ENCODE data around the gene CDH26. TPM values are rescaled to one million over a fixed set of nuclear protein-coding genes. Genes with fewer than 3 reads are reported as not detected.

CDH26 gene
- total and polyA plus RNA-seq, 2 donors (not counting 3 experiments of a cell fraction or from before 2014, with no cell fraction given): 0.01 TPM; not detected in 1

DNA sequence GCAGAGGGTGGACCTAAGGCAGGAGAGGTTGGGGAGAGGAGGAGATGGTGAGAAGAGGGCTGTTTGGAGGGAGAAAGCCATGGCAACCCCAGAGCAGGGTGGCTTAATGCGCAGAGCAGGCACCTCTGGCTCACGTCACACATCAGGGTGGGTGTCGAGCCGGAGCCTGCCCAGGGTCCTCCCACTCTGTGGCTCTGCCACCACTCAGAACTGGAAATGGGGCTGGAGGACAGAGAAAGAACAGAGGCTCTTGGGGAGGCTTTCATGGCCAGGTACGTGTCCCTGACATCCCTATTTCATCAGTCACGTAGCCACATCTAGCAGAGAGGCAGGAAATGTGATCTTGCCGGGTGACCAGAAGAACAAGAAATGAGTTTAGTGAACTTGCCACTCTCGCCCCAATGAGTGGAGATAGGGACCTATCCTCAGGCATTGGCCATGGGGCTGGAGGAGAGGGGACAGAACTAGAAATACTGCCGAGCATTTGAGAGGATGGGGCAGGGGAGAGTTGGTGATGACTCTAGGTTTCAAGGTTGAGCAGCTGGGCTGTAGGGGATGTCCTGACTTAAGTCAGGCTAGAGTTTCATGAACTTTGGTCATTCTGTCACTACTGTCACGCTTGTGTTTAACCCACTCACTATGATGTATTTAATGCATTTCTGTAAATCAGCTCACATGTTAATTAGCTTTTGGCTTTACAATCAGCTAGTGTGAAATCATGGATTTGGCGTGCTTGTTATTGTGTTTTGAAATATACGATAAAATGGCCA is 52.7 kb downstream of the CDH26 start:
- Histone ChIP-seq H3K9ac (replicated peaks; ENCODE audit: extremely low read depth, insufficient read depth, low read length) (no peak overlapping the region), H3K9me3 (replicated peaks; ENCODE audit: control insufficient read depth, insufficient read depth, low read length) (peaks cover 6% of the 10 kb centered on the region), H3K36me3 (ENCODE audit: control insufficient read depth in 2 of 2, extremely low read depth in 1 of 2, insufficient read depth in 2 of 2, low read length in 2 of 2) (no peaks in the 10 kb centered on the region), H3K4me1 (ENCODE audit: control insufficient read depth, extremely low read depth, insufficient read depth, low read length) (no peaks in the 10 kb centered on the region), H3K9me1 (replicated peaks; ENCODE audit: control insufficient read depth, extremely low read depth, insufficient read depth, low read length) (no peaks in the 10 kb centered on the region), H3K4me3 (replicated peaks in 1 of 3; ENCODE audit: insufficient read depth in 1 of 3, low read depth in 1 of 3, low read length in 3 of 3) (no peak overlapping the region), H2AFZ (ENCODE audit: low read depth, low read length) (no peak overlapping the region), H3K27me3 (ENCODE audit: control insufficient read depth in 2 of 2, insufficient read depth in 2 of 2, low read length in 2 of 2) (no peaks in the 10 kb centered on the region), H3K79me2 (ENCODE audit: control insufficient read depth, insufficient read depth, low read length) (no peaks in the 10 kb centered on the region), H3K4me2 (ENCODE audit: insufficient read depth, low read length) (no peak overlapping the region), H4K20me1 (replicated peaks; ENCODE audit: control insufficient read depth, extremely low read depth, insufficient read depth, low read length) (no peaks in the 10 kb centered on the region), H3K27ac (ENCODE audit: insufficient read depth, low read depth, low read length) (no peak overlapping the region)
- dilution Hi-C loops (cut with MboI; ENCODE audit: extremely low pct_ligation_motif_present, low sequenced_read_pairs) (no loop called here), intact Hi-C loops (cut with micrococcal nuclease) (no loop called here)
- FAIRE-seq (no peak), DNase-seq (ENCODE audit: low read depth, low spot score) (no peak)
- ChIA-PET POLR2A (no interaction called here), CTCF (no interaction called here)
- TF ChIP-seq GATA2 (IDR thresholded peaks at IDR 0.05; ENCODE audit: insufficient read depth, insufficient read length, low read depth, low read length): no peak
- no peak for TF ChIP-seq POLR2AphosphoS5 (IDR thresholded peaks at IDR 0.05; ENCODE audit: insufficient read depth, low read depth, low read length)
- no peak for TF ChIP-seq MYC (IDR thresholded peaks at IDR 0.05; ENCODE audit: low read depth, low read length)
- no peak for TF ChIP-seq FOS (IDR thresholded peaks at IDR 0.05; ENCODE audit: borderline replicate concordance, insufficient read depth, low read length)
- no peak for TF ChIP-seq CTCF (IDR thresholded peaks at IDR 0.05; ENCODE audit: extremely low read depth in 1 of 2, insufficient read depth in 1 of 2, low read depth in 1 of 2, low read length in 2 of 2)
- TF ChIP-seq MAX (IDR thresholded peaks at IDR 0.05; ENCODE audit: insufficient read depth, insufficient read length): no peak
- TF ChIP-seq JUN (IDR thresholded peaks at IDR 0.05; ENCODE audit: borderline replicate concordance, insufficient read depth, insufficient read length, low read depth): no peak
- no peak for TF ChIP-seq POLR2A (IDR thresholded peaks at IDR 0.05; ENCODE audit: low read depth, low read length)
- no peak for TF ChIP-seq EZH2 (IDR thresholded peaks at IDR 0.05; ENCODE audit: borderline replicate concordance, low read depth, low read length, severe bottlenecking)
- BruUV-seq (replicated peaks): no TSS peak

Measured in endothelial cell of umbilical vein (primary cell).